HG03354 (cell line): Measurements from ENCODE around the gene CYB5B.
"Not testable (repeated sequence)": the region's sequence is repeated elsewhere in the genome, so short reads cannot be mapped to it uniquely, and the experiment has no call there.

Source experiments
- ATAC-seq: cut with Tn5 transposase; IDR thresholded peaks from one replicate; pipeline ENCODE4 v1.9.1; 2021; ENCODE audit warnings: mild to moderate bottlenecking; ENCODE audit not compliant: unreplicated experiment, poor library complexity, severe bottlenecking

The CYB5B gene

DNA sequence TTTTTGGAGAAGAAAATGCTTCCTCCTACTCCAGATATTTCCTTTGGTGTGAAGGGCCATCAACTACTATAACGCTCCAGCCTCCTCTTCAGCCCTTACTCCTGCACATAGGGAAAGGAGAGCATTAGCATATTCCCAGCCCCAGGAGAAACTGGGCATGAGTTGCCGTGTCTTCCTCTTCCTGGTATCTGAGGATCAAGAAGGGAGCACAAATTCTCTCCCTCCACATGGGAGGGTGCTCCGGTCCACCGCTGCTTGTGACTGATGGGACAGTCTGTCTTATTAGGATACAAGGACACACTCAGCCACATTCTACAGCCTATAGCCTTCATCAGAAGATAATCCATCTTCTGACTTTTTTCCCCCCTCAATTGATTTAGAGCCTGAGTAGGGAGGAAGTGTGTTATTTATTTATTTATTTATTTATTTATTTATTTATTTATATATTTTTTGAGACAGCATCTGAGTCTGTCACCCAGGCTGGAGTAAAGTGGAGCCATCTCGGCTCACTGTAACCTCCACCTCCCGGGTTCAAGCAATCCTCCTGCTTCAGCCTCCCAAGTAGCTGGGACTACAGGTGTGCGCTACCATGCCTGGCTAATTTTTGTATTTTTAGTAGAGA lies 16.6 kb upstream of the CYB5B start:
- ATAC-seq: no peak

- no peak for ATAC-seq
Observed at GRCh38 chr16:69408475-69408874, 15.9 kb upstream of the CYB5B start.

DNA sequence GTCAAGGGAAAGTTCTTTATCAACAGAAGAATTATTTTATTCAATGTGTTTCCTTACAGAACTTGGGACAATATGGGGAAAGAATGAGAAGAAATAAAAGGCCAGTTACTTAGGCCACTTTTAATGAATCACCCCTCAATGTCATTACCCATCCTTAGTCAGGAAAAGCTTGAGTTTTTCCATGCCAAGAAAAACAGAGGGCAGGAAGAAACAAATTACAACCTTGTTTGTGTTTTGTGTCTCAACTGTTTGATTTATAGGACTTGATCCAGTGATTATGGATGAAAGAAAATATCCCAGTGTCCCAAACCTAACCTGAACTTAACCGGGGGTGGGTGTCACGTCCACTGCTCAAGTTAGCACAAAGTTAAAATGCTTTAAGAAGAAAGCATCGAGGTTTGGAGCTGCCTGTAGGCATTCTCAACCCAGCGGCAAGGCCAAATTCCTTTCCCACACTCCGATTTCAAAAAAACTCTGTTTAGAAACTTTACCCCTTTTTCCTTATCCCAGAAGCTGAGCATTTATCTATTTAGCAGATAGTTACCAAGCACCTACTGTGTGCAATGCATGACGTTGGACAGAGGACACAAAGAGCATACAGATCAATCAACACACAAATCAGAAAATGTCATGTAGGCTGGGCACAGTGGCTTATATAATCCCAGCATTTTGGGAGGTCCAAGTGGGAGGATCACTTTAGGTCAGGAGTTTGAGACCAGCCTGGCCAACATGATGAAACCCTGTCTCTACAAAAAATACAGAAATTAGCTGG lies 14.0 kb upstream of the CYB5B start:
- ATAC-seq: no peak

GRCh38 chr16:69411064-69411985 lies 13.1 kb upstream of the CYB5B start:
- no peak for ATAC-seq

- no peak for ATAC-seq
Observed at GRCh38 chr16:69412287-69412686, 12.1 kb upstream of the CYB5B start.

DNA sequence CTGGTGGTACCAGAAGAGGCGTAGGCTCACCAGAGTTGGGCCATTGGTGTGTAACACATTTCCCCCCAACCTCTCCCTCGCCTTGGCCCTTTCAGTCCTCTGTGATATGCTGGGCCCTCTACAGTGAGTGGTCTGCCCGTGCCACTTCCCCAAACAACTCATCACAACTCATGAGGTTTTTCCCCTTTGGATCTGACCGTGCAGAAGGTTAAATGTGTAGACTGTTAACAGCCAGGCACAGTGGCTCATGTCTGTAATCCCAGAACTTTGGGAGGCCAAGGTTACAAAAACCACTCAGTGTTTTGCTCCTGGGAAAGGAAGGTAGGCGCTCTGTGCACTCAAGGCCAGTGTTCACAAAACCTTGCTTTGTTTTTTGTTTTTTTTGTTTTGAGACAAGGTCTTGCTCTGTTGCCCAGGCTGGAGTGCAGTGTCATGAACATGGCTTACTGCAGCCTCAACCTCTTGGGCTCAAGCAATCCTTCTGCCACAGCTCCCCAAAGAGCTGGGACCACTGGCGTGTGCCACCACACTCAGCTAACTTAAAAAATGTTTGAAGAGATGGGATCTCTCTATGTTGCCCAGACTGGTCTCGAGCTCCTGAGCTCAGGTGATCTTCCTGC lies 11.3 kb upstream of the CYB5B start:
- ATAC-seq: no peak

GRCh38 chr16:69417520-69418199 lies 6.8 kb upstream of the CYB5B start:
- no peak for ATAC-seq

GRCh38 chr16:69419956-69420355 lies 4.5 kb upstream of the CYB5B start:
- ATAC-seq: no peak

GRCh38 chr16:69423189-69423588 lies 1.2 kb upstream of the CYB5B start:
- ATAC-seq: no peak

DNA sequence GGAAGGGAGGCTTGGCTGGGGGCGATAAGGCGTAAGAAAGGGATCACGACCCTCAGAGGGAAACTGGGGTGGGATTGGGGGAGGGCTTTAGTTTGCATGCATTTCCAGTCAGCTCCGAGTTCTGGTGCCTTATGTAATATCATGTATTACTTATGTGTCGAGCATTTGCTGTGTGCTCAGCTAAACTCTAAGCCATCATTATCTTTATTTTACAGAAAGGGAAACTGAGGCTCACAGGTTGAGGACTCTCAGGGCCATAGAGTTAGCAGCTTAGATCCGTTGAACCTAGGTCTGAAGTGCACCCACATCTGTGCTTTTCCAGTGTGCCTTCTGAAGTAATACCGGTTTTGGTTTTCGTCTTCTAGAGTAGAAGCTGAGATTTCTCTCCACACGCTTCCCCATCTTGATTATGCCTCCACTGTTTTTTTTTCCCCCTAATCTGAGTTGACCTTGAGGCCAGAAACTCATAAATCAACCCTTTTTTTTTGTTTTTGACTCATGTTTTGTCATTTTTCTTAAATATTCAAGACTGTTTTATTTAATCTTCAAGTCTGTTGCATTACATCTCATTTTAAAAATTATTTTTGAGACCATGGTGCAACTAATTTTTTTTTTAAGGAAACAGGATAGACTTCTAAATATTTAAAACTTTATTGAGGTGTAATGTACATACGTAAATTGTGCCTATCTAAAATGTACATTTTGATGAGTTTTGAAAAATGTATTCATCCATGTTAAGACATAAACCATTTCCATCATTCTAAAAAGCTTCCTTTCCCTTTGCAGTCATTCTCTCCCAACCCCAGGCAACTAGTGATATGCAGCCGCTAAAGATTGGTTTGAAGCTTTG lies 741 bp downstream of the CYB5B start:
- no peak for ATAC-seq

GRCh38 chr16:69428652-69429051 lies 4.2 kb downstream of the CYB5B start:
- ATAC-seq: no peak

- not testable (repeated sequence) for ATAC-seq
Observed at GRCh38 chr16:69429058-69429640, 4.7 kb downstream of the CYB5B start.

GRCh38 chr16:69431948-69432468 lies 7.6 kb downstream of the CYB5B start:
- no peak for ATAC-seq

DNA sequence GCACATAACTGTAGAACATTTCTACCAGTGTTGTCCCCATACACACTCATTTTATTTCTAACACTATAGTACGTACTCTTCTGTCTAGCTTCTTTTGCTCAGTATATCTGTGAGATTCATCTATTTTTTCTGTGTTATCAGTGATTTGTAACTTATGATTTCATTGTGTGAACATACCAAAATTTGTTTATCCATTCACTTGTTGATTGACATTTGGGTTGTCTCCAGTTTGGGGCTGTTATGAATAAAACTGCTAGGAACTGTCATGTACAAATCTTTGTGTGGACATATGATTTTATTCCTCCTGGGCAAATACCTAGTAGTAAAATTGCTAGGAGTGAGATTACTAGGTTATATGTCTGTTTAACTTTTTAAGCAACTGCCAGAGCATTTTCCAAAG lies 9.6 kb downstream of the CYB5B start:
- ATAC-seq: no peak

GRCh38 chr16:69435977-69436820 lies 11.8 kb downstream of the CYB5B start:
- no peak for ATAC-seq

- no peak for ATAC-seq
Observed at GRCh38 chr16:69436896-69437295, 12.5 kb downstream of the CYB5B start.

GRCh38 chr16:69438465-69438864 lies 14.0 kb downstream of the CYB5B start:
- ATAC-seq: no peak
